ENCODE data around the gene SLC17A2.

- TF ChIP-seq CTCF (IDR thresholded peaks at IDR 0.05; ENCODE audit: low read depth, low read length, poor library complexity, severe bottlenecking) (no peak), EZH2phosphoT487 (IDR thresholded peaks at IDR 0.05; ENCODE audit: borderline replicate concordance, low read length) (no peak)
Observed at GRCh38 chr6:25869840-25870239, 60.7 kb downstream of the SLC17A2 start.

All from DOHH2 (cell line).